Measurements from ENCODE around the gene SND1. TPM values are rescaled to one million over a fixed set of nuclear protein-coding genes. Genes with fewer than 3 reads are reported as not detected.

Gene SND1
- total RNA-seq, 1 experiment from 2014 or later = 218 TPM

GRCh38 chr7:127876393-127876792 lies 224.4 kb downstream of the SND1 start:
- Mint-ChIP-seq H3K4me1 (peaks cover 8 to 14% of the 10 kb centered on the region in 2 experiments; a peak in 3 of 4 replicates), H3K27me3 (ENCODE audit: low read depth) (no peaks in the 10 kb centered on the region), H3K4me3 (no peak overlapping the region), H3K27ac (no peak overlapping the region), H3K9me3 (no peaks in the 10 kb centered on the region), H3K36me3 (ENCODE audit: insufficient read depth in 1 of 3, low read depth in 3 of 3) (no peaks in the 10 kb centered on the region)
- WGBS (ENCODE audit: extremely low coverage, insufficient read length, low lambda C conversion rate) = no CpG with 5 or more reads among the region's 1 CpG
- H3K4me1 ChIP-seq (ENCODE audit: insufficient read depth, low read length) = no peaks in the 10 kb centered on the region
- H2BK12ac ChIP-seq (ENCODE audit: insufficient read length, low read depth, low read length) = no peak overlapping the region
- H2BK20ac ChIP-seq (ENCODE audit: low read depth, low read length, poor library complexity, severe bottlenecking) = no peak overlapping the region
- peaks cover 6% of the 10 kb centered on the region for H3K79me1 ChIP-seq (ENCODE audit: insufficient read depth, low read depth, low read length, poor library complexity, severe bottlenecking)
- H2BK15ac ChIP-seq (ENCODE audit: low read depth, low read length) = no peak overlapping the region
- no peak overlapping the region for H4K91ac ChIP-seq (ENCODE audit: insufficient read length, low read depth, low read length)
- H3K23ac ChIP-seq (ENCODE audit: insufficient read length, low read depth, low read length) = no peak overlapping the region
- no peak for DNase-seq
- no peak overlapping the region for H3K4ac ChIP-seq (ENCODE audit: low read depth, low read length)
- no peaks in the 10 kb centered on the region for H4K20me1 ChIP-seq (ENCODE audit: control insufficient read depth, insufficient read depth, insufficient read length)
- no peaks in the 10 kb centered on the region for H3K23me2 ChIP-seq (ENCODE audit: insufficient read length, low read depth, low read length, poor library complexity, severe bottlenecking)
- H4K8ac ChIP-seq (replicated peaks; ENCODE audit: insufficient read length, low read depth, low read length) = no peak overlapping the region
- no peak overlapping the region for H2AFZ ChIP-seq (ENCODE audit: low read length)
- H2BK120ac ChIP-seq (ENCODE audit: low read depth, low read length, poor library complexity, severe bottlenecking) = no peak overlapping the region
- H4K5ac ChIP-seq (ENCODE audit: insufficient read length, low read depth, low read length) = no peak overlapping the region
- no peak overlapping the region for H2AK5ac ChIP-seq (ENCODE audit: insufficient read length, low read length)
- no peak overlapping the region for H3K4me2 ChIP-seq (ENCODE audit: insufficient read depth, insufficient read length, low read length)
- H3K18ac ChIP-seq (ENCODE audit: insufficient read length, low read depth, low read length) = no peak overlapping the region
- no peaks in the 10 kb centered on the region for H3K9me3 ChIP-seq (ENCODE audit: control insufficient read depth, low read depth, low read length)
- no peak overlapping the region for H3K14ac ChIP-seq (ENCODE audit: insufficient read depth, low read length)
- H3T11ph ChIP-seq (ENCODE audit: low read length) = no peak overlapping the region
- no peak overlapping the region for H3K9ac ChIP-seq (ENCODE audit: extremely low read depth, insufficient read length, low read length)
- H3K27ac ChIP-seq (ENCODE audit: insufficient read length, low read depth, low read length) = no peak overlapping the region
- H3K27me3 ChIP-seq (ENCODE audit: insufficient read depth, low read length) = no peaks in the 10 kb centered on the region
- H3K56ac ChIP-seq (ENCODE audit: insufficient read length, low read depth, low read length) = no peak overlapping the region
- H3K79me2 ChIP-seq (ENCODE audit: insufficient read depth, low read length) = no peaks in the 10 kb centered on the region
- no peak overlapping the region for H2BK5ac ChIP-seq (ENCODE audit: insufficient read length, low read length)
- TF ChIP-seq CTCF (conservative IDR thresholded peaks at IDR 0.05) = no peak

Measured in H9 (cell line).